ENCODE results near the gene LGI1. TPM values are rescaled to one million over a fixed set of nuclear protein-coding genes. Genes with fewer than 3 reads are reported as not detected.

The LGI1 gene
- total RNA-seq, 1 experiment from 2014 or later = not detected

DNA sequence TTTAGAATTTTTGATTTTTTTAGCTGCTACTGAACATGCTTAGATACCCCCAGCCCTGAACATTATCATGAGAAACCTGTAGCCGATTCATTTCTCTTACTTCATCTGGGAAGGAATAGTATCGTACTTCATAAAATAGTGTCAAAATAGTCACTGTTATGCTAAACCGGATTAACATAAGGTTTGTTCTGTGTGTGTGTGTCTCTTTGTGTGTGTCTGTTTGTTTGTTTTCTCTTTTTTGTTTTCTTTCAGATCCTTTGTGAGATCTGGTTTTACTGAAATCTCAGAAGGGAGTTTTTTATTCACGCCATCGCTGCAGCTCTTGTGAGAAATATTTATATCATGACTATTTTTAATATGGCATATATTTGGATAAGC, 761 bp downstream of the LGI1 start:
- H3K27ac Mint-ChIP-seq = no peak overlapping the region
- ATAC-seq = no peak
- no peaks in the 10 kb centered on the region for H3K9me3 Mint-ChIP-seq
- no peak for TF ChIP-seq ZNF423 (CRISPR knock-in tag; IDR thresholded peaks at IDR 0.05)
- TF ChIP-seq, protein P1, sequence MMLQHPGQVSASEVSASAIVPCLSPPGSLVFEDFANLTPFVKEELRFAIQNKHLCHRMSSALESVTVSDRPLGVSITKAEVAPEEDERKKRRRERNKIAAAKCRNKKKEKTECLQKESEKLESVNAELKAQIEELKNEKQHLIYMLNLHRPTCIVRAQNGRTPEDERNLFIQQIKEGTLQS (CRISPR knock-in tag; conservative IDR thresholded peaks at IDR 0.05) = no peak
- TF ChIP-seq ZNF263 (CRISPR knock-in tag; IDR thresholded peaks at IDR 0.05; ENCODE audit: low read depth) = no peak
- TF ChIP-seq ZBTB21 (CRISPR knock-in tag; IDR thresholded peaks at IDR 0.05; ENCODE audit: borderline replicate concordance) = no peak
- TF ChIP-seq NR2C2 (CRISPR knock-in tag; IDR thresholded peaks at IDR 0.05) = no peak
- TF ChIP-seq SP1 (CRISPR knock-in tag; conservative IDR thresholded peaks at IDR 0.05) = no peak
- TF ChIP-seq NR1H2 (CRISPR knock-in tag; IDR thresholded peaks at IDR 0.05) = no peak
- TF ChIP-seq, protein P2, sequence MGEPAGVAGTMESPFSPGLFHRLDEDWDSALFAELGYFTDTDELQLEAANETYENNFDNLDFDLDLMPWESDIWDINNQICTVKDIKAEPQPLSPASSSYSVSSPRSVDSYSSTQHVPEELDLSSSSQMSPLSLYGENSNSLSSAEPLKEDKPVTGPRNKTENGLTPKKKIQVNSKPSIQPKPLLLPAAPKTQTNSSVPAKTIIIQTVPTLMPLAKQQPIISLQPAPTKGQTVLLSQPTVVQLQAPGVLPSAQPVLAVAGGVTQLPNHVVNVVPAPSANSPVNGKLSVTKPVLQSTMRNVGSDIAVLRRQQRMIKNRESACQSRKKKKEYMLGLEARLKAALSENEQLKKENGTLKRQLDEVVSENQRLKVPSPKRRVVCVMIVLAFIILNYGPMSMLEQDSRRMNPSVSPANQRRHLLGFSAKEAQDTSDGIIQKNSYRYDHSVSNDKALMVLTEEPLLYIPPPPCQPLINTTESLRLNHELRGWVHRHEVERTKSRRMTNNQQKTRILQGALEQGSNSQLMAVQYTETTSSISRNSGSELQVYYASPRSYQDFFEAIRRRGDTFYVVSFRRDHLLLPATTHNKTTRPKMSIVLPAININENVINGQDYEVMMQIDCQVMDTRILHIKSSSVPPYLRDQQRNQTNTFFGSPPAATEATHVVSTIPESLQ (CRISPR knock-in tag; IDR thresholded peaks at IDR 0.05) = no peak
- TF ChIP-seq, protein P3, sequence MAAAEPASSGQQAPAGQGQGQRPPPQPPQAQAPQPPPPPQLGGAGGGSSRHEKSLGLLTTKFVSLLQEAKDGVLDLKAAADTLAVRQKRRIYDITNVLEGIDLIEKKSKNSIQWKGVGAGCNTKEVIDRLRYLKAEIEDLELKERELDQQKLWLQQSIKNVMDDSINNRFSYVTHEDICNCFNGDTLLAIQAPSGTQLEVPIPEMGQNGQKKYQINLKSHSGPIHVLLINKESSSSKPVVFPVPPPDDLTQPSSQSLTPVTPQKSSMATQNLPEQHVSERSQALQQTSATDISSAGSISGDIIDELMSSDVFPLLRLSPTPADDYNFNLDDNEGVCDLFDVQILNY (CRISPR knock-in tag; IDR thresholded peaks at IDR 0.05) = no peak
- TF ChIP-seq, protein P4, sequence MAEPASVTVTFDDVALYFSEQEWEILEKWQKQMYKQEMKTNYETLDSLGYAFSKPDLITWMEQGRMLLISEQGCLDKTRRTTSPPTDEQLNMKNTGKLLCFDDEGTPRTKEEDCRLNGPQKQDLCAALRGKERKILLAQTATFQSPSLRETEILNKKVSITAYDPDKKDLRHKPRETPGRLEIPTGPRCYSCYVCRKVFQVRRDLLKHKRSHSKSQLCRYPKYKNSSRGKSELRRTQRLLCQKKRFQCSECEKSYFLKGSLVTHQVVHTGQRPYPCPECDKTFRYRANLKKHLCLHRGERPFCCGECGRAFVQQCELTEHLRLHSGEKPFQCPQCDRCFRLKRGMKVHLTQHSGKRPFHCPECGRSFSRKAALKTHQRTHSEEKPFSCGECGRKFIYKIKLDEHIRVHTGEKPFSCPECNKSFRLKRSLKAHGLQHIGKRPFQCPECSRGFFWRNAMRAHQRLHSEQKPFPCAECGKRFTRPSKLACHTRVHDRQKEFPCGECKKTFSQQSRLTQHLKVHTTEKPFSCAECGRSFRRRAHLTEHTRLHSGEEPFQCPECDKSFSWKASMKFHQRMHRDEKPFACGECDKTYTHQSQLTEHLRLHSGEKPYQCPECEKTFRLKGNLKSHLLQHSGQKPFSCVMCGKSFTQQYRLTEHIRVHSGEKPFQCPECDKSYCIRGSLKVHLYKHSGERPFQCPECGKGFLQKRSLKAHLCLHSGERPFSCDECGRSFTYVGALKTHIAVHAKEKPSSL (CRISPR knock-in tag; conservative IDR thresholded peaks at IDR 0.05) = no peak
- TF ChIP-seq, protein P5, sequence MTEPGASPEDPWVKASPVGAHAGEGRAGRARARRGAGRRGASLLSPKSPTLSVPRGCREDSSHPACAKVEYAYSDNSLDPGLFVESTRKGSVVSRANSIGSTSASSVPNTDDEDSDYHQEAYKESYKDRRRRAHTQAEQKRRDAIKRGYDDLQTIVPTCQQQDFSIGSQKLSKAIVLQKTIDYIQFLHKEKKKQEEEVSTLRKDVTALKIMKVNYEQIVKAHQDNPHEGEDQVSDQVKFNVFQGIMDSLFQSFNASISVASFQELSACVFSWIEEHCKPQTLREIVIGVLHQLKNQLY (CRISPR knock-in tag; IDR thresholded peaks at IDR 0.05) = no peak
- TF ChIP-seq, protein P6, sequence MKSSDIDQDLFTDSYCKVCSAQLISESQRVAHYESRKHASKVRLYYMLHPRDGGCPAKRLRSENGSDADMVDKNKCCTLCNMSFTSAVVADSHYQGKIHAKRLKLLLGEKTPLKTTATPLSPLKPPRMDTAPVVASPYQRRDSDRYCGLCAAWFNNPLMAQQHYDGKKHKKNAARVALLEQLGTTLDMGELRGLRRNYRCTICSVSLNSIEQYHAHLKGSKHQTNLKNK (CRISPR knock-in tag; IDR thresholded peaks at IDR 0.05) = no peak
- TF ChIP-seq, protein P7, sequence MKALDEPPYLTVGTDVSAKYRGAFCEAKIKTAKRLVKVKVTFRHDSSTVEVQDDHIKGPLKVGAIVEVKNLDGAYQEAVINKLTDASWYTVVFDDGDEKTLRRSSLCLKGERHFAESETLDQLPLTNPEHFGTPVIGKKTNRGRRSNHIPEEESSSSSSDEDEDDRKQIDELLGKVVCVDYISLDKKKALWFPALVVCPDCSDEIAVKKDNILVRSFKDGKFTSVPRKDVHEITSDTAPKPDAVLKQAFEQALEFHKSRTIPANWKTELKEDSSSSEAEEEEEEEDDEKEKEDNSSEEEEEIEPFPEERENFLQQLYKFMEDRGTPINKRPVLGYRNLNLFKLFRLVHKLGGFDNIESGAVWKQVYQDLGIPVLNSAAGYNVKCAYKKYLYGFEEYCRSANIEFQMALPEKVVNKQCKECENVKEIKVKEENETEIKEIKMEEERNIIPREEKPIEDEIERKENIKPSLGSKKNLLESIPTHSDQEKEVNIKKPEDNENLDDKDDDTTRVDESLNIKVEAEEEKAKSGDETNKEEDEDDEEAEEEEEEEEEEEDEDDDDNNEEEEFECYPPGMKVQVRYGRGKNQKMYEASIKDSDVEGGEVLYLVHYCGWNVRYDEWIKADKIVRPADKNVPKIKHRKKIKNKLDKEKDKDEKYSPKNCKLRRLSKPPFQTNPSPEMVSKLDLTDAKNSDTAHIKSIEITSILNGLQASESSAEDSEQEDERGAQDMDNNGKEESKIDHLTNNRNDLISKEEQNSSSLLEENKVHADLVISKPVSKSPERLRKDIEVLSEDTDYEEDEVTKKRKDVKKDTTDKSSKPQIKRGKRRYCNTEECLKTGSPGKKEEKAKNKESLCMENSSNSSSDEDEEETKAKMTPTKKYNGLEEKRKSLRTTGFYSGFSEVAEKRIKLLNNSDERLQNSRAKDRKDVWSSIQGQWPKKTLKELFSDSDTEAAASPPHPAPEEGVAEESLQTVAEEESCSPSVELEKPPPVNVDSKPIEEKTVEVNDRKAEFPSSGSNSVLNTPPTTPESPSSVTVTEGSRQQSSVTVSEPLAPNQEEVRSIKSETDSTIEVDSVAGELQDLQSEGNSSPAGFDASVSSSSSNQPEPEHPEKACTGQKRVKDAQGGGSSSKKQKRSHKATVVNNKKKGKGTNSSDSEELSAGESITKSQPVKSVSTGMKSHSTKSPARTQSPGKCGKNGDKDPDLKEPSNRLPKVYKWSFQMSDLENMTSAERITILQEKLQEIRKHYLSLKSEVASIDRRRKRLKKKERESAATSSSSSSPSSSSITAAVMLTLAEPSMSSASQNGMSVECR (CRISPR knock-in tag; IDR thresholded peaks at IDR 0.05; ENCODE audit: borderline replicate concordance) = no peak
- TF ChIP-seq GRHL2 (CRISPR knock-in tag; IDR thresholded peaks at IDR 0.05; ENCODE audit: insufficient replicate concordance, severe bottlenecking) = no peak
- ChIA-PET POLR2A (no interaction called here), CTCF (interaction anchor here (1.1 to 1.9 kb wide), 2 partner anchors 13 to 56 kb away, joined by 3 to 19 read pairs; partner anchors contain the start of gene FRA10AC1)
- DNase-seq (ENCODE audit: low spot score) = no peak
- peaks cover 20% of the 10 kb centered on the region for H3K27me3 Mint-ChIP-seq (ENCODE audit: low read depth)
- no peak overlapping the region for H3K4me3 Mint-ChIP-seq
- H3K36me3 Mint-ChIP-seq = no peaks in the 10 kb centered on the region
- peaks cover 66% of the 10 kb centered on the region for H3K4me1 Mint-ChIP-seq
